HG03558 (cell line): ENCODE data around the gene SMTNL2.
"Not testable (repeated sequence)": the region's sequence is repeated elsewhere in the genome, so short reads cannot be mapped to it uniquely, and the experiment has no call there.

Source experiments
- ATAC-seq: cut with Tn5 transposase; IDR thresholded peaks from one replicate; pipeline ENCODE4 v1.9.1; 2021; ENCODE audit warnings: moderate number of reproducible peaks; ENCODE audit not compliant: unreplicated experiment; ENCODE audit errors: extremely low read depth

SMTNL2 gene

DNA sequence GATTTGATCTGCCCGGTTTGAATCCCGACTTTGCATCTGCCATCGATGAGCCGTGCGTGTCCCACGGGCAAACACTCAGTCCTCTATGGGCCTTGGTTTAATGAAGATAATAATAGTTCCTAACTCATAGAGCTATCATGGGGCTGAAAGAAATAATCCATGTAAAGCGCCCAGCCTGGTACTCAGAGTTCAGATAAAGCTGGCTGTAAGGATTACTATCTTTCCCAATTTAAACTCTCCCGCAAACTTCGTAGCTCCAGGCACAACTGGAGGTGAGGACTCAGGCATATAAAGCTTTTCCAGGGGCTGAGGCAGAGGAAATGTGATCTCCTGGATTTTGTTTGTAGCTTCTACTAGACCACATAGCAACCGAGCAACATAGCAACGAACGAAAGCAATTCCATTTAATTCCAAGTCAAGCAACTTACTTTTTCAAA lies 40.9 kb downstream of the SMTNL2 start:
- ATAC-seq = no peak

DNA sequence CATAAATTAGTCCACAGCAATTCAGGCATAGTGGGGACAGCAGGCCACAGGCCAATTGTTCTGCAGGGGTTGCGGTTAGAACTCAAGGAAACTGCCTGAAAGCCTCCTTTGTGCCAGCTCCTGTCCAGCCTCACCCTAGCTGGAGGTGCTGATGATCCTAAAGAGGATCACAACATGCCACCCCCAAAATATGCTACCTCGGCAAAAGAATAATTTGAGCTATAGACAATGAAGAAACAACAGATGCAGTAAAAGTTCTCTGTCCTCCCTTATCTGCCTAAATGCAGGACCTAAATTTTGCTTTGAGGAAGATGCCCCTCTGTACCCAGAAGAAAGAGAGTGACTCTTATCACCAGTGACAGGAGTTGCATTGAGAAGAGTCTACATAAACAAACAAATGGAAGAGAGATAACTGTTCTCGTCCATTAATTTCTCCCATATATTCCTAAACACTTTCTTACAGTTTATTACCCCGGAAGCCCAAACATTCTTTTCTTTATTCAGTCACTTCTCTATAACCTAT lies 42.5 kb downstream of the SMTNL2 start:
- no peak for ATAC-seq

GRCh38 chr17:4631431-4631830 lies 47.1 kb downstream of the SMTNL2 start:
- no peak for ATAC-seq

DNA sequence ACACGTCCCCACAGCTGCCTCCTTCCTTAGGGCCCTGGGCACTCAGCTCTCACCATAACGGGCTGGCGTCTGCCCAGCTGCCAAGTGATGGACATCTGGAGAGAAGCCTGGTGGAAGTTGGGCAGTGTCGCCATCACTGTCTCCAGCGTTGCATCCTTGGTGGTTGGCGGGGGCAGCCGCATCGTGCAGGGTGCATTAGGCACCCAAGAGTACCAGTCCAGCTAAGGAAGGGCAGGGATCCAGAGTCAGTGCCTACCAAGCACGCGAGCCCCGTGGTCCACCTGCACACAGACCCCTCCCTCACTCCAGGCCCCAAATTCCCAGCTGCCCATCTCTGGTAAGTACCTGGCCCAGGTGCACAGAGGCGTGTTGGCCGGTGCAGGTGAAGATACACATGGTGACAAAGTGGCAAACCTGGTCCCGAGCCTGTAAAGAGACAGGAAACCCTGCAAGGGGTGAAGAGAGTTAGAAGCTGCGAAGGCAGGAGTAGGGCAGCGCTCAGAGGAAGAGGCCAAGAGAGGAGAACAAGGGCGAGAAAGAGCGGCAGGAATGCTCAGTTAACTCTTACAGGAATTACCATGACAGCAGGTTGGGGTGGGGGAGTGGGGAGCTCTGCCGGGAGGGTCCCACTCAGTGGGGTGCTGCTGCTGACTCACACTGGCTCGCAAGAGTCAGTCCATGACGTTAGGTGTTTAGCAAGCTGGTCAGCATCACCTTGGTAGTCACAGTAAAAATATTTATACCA lies 47.7 kb downstream of the SMTNL2 start:
- no peak for ATAC-seq

GRCh38 chr17:4632581-4632920 lies 48.2 kb downstream of the SMTNL2 start:
- no peak for ATAC-seq

GRCh38 chr17:4633643-4634042 lies 49.3 kb downstream of the SMTNL2 start:
- ATAC-seq = no peak

DNA sequence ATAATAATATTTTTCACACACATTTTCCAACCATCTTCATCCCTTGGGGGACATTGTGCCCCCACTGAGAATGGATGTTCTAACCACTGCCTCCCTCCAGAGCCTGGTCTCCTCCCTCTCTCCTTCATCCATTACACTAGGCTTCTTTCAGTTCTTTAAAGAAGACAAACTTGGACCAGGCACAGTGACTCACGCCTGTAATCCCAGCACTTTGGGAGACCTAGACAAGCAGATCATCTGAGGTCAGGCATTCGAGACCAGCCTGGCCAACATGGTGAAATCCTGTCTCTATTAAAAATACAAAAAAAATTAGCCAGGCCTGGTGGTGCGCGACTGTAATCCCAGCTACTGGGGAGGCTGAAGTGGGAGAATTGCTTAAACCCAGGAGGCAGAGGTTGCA lies 50.6 kb downstream of the SMTNL2 start:
- no peak for ATAC-seq

DNA sequence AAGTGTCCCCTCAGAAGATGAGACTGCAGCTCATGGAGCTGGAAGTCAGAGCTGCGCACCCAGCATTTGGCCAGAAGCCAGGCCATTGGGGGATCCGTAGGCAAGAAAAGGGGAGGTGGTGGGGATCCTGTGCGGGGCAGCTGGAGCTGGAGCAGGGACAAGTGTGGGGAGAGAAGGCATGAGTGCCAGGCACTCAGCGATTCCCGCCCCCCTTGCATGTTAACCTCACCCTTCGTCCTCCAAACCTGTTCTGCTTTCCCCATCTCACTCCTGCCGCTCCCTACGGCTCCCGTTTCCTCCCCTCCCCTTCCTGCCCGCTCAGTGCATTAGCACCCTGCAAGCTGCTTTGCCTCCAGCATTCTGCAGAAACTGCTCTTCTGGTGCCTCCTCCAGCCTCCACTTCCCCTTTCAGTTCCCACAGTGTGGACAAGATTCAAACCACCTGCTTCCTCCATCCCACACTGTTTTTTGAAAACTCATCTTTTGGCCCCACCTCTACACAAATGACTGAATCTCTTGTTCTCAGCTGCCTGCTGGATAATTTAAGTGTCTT lies 51.6 kb downstream of the SMTNL2 start:
- no peak for ATAC-seq

DNA sequence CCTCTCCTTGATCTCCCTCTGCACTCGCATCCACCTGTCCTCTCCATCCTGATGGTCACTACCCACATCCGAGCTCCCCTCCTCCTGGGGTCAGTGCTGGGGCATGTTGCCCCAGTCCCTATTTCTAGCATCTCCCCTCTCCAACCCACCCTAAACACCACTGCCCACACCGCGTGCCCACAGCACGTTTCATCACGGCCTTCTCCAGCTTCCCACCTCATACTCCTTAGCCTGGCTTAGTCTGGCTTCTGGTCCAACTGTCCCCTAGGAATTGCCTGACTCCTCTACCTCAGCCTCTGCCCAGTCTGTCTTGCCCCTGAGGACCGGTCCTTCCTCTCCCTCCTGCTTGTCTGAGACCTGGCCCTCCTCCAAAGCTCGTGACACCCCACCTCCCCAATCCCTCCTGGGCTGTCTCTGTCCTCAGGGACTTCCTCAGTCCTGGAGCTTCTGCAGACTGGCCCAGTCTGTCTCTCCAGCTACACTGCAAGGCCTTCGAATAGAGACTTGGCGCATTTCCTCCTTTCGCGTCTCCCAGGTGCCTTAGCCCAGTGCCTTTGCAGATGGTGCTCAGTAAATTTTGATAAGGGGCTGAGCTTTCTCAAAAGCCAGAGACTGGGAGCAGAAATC lies 52.3 kb downstream of the SMTNL2 start:
- no peak for ATAC-seq

GRCh38 chr17:4638766-4639165 lies 54.4 kb downstream of the SMTNL2 start:
- ATAC-seq = not testable (repeated sequence)

GRCh38 chr17:4639301-4640059 lies 55.2 kb downstream of the SMTNL2 start:
- ATAC-seq = not testable (repeated sequence)

DNA sequence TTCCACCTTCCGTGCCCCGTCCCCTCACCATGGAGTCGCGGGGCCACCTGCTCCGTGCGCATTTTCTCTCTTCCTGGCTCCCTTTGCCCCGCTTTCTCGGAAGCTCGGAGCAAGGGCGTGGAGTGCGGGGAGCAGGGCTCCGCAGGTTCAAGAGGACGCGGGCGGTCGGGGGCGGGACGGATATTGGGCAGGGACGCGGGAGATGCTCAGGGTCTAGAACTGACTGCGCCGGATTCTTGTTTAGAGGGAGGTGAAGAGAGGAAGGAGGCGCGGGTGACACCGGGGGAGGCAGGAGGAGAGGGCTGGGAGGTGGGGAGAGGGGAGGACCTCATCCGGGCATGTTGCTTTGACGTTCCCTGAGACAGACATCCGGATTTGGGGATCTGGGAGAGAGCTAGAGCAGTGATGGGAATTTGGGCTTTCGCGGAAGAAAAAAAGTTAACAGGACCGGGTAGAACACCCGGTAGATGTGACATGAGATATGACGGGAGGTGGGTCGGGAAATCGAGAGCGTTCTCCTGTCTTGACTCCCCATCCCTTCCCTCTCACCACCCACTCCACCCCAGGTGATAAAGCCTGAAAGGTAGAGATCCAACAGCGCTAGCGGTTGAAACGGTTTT lies 56.4 kb downstream of the SMTNL2 start:
- not testable (repeated sequence) for ATAC-seq

DNA sequence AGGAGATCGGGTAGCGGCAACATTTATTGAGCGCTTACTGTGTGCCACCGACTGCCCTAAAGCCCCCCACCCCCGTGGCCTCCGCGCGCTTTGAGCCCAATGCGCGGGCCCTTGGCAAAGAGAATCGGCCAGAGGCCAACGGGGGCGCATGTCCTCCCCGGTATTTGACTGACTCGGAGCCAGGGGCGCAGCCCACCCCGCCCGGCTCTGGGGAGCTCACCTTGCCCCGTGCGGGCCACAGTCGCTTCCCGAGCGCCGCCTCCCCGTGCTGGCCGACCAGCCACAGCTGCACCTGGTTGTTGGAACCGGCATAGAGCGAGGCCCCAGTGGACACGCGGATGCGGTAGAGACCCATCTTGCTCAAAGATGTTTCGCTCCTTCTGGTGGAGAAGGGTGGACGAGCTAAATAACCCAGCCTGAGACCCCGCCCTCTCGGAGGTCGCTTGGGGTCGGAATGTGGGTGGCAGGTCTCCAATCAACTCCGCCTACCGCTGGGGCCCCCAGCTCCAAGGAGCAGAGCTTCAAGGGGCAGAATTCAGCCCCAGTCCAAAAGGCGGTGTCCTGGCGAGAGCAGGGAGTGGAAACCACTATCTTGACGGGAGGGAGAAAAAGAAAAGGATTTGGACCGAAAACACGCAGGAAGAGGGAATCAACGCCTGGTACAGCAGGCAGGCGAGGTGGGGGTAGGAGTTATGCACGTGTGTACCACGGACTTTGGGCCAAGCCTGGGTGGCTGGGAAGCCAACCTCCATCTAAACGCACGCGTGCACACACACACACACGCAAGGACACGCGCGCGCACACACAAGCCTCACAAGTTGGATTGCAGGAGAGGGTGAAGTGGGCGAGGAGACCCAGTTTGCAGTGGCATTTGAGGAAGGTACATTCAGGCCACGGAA lies 57.2 kb downstream of the SMTNL2 start, which contains the start of gene ALOX15:
TSS of gene ALOX15 (minus strand) at position 382 of the 899 bp plus-strand sequence. CDS start at position 355, 27 bp downstream.
- ATAC-seq = no peak

GRCh38 chr17:4642286-4642685 lies 58.0 kb downstream of the SMTNL2 start:
- no peak for ATAC-seq

- ATAC-seq = no peak
Observed at GRCh38 chr17:4643676-4644075, 59.3 kb downstream of the SMTNL2 start.

DNA sequence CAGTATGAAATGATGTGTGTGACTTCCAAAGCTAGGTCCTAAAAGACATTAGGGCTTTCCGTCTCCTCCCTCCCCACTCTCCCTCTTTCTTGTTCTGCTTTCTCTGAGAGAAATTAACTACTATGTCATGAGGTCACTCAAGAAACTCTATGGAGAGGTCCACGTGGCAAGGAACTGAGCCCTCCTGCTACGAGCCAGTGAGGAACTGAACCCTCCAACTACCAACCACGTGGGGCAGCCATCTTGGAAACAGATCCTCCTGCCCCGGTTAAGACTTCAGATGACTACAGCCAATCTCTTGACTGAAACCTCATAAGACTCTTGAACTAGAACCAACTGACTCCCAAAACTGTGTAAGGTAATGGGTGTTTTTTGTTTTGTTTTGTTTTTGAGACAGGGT lies 61.3 kb downstream of the SMTNL2 start:
- ATAC-seq = no peak

DNA sequence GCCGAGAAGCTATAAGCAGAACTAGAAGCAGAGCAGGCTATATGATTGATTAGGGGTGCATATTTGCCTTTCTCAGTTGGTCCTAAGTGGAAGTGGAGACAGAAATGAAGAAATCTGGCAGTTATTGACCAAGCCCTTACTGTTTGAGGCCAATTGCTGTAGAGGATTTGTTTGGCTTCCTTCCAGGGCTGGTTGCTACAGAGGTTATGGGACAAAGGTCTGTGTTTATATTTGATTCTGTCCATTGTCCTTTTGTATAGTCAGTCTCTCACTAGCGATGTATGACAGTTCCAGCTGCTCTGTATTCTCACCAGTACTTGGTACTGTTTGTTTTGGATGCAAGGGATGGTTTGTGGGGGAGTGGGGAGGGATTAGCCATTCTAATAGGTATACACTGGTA lies 64.4 kb downstream of the SMTNL2 start:
- ATAC-seq = no peak

GRCh38 chr17:4652997-4653396 lies 68.7 kb downstream of the SMTNL2 start:
- ATAC-seq = no peak

GRCh38 chr17:4655933-4656332 lies 71.6 kb downstream of the SMTNL2 start:
- ATAC-seq = not testable (repeated sequence)
